IMR-90 (cell line): ENCODE data around the gene TRIM36. TPM values are rescaled to one million over a fixed set of nuclear protein-coding genes. Genes with fewer than 3 reads are reported as not detected.

Source experiments
- ATAC-seq: fragments of 200-7000 bp; cut with Tn5 transposase; 2 replicates; pipeline ENCODE4 v1.9.1; 2020; ENCODE audit warnings: low read depth, mild to moderate bottlenecking, moderate library complexity
- BruUV-seq: library from RNA; stranded (reverse); fragments of 400-500 nt; replicated peaks from 2 replicates; lab custom pipeline; 2021; lab: Mats Ljungman, UMichigan
- CTCF ChIA-PET: fragments of 300-600 bp; formaldehyde crosslinking; extraction: SDS; loops from one replicate; lab custom pipeline; 2021; ENCODE audit warnings: antibody characterized with exemption; lab: Yijun Ruan, JAX
- POLR2A ChIA-PET: fragments of 300-600 bp; sonication (Branson Sonifier 250); formaldehyde crosslinking; loops from one replicate; lab custom pipeline; 2022; ENCODE audit warnings: antibody characterized with exemption; ENCODE audit not compliant: unreplicated experiment; lab: Charles Lee
- DNase-seq: peaks from one replicate; pipeline ENCODE4 v3.0.0; 2013
- H2AFZ ChIP-seq: replicated peaks from 2 replicates; pipeline ENCODE3; 2013; ENCODE audit warnings: low read length, mild to moderate bottlenecking; ENCODE audit not compliant: poor library complexity
- H2AK5ac ChIP-seq: 2 replicates; pipeline ENCODE4 v1.6.1; 2013; ENCODE audit warnings: low read depth, low read length, inconsistent platforms
- H2AK9ac ChIP-seq: replicated peaks from 2 replicates; pipeline ENCODE3; 2013; ENCODE audit warnings: mild to moderate bottlenecking, low read depth, low read length, moderate library complexity; ENCODE audit not compliant: poor library complexity
- H2BK120ac ChIP-seq: 2 replicates; pipeline ENCODE4 v1.6.1; 2013; ENCODE audit warnings: low read depth, low read length, inconsistent platforms
- H2BK15ac ChIP-seq: 3 replicates; pipeline ENCODE4 v1.6.1; 2013; ENCODE audit warnings: low read depth, low read length, inconsistent platforms
- H2BK20ac ChIP-seq: 2 replicates; pipeline ENCODE4 v1.6.1; 2013; ENCODE audit warnings: low read depth, mild to moderate bottlenecking, inconsistent platforms, low read length, moderate library complexity
- H2BK5ac ChIP-seq: 2 replicates; pipeline ENCODE4 v1.6.1; 2013; ENCODE audit warnings: mild to moderate bottlenecking, low read depth, low read length, inconsistent platforms; ENCODE audit not compliant: poor library complexity, severe bottlenecking
- H3K14ac ChIP-seq: replicated peaks from 2 replicates; pipeline ENCODE4 v1.6.1; 2013; ENCODE audit warnings: low read depth, low read length, inconsistent platforms
- H3K18ac ChIP-seq: 2 replicates; pipeline ENCODE4 v1.6.1; 2013; ENCODE audit warnings: low read depth, low read length, control low read depth
- H3K23ac ChIP-seq: 2 replicates; pipeline ENCODE4 v1.6.1; 2013; ENCODE audit warnings: low read depth, low read length, inconsistent platforms
- H3K27ac ChIP-seq: 2 replicates; pipeline ENCODE4 v1.5.1; 2013; ENCODE audit warnings: mild to moderate bottlenecking, control low read depth, low read length; ENCODE audit not compliant: insufficient read depth
- H3K27me3 ChIP-seq: 2 replicates; pipeline ENCODE4 v1.6.1; 2013; ENCODE audit warnings: low read length; ENCODE audit not compliant: control insufficient read depth, insufficient read depth
- H3K36me3 ChIP-seq: 2 replicates; pipeline ENCODE4 v1.6.1; 2013; ENCODE audit warnings: low read length, mixed read lengths; ENCODE audit not compliant: control insufficient read depth, insufficient read depth
- H3K4ac ChIP-seq: 2 replicates; pipeline ENCODE4 v1.6.1; 2013; ENCODE audit warnings: low read depth, low read length, inconsistent platforms
- H3K4me1 ChIP-seq: 2 replicates; pipeline ENCODE4 v1.6.1; 2013; ENCODE audit warnings: low read length, mixed read lengths; ENCODE audit not compliant: control insufficient read depth, insufficient read depth
- H3K4me2 ChIP-seq: 2 replicates; pipeline ENCODE4 v1.6.1; 2013; ENCODE audit warnings: low read depth, mild to moderate bottlenecking, control low read depth, low read length, moderate library complexity
- H3K4me3 ChIP-seq: 2 replicates; pipeline ENCODE4 v1.5.1; 2013; ENCODE audit warnings: low read depth, mild to moderate bottlenecking, control low read depth, low read length, moderate library complexity; ENCODE audit not compliant: insufficient read depth
- H3K56ac ChIP-seq: 2 replicates; pipeline ENCODE4 v1.6.1; 2013; ENCODE audit warnings: low read length, inconsistent platforms; ENCODE audit not compliant: insufficient read depth; ENCODE audit errors: extremely low read depth
- H3K79me1 ChIP-seq, 2 experiments: 2 replicates each; pipeline ENCODE4 v1.6.1; 2013; ENCODE audit warnings: low read length in 2 of 2, inconsistent platforms in 1 of 2, low read depth in 1 of 2
- H3K9ac ChIP-seq: 2 replicates; pipeline ENCODE4 v1.6.1; 2013; ENCODE audit warnings: low read depth, low read length, control low read depth
- H3K9me1 ChIP-seq: 2 replicates; pipeline ENCODE4 v1.6.1; 2013; ENCODE audit warnings: low read length, inconsistent platforms; ENCODE audit not compliant: insufficient read depth
- H3K9me3 ChIP-seq: 2 replicates; pipeline ENCODE4 v1.6.1; 2013; ENCODE audit warnings: low read length; ENCODE audit not compliant: control insufficient read depth, insufficient read depth
- H4K20me1 ChIP-seq: 2 replicates; pipeline ENCODE4 v1.6.1; 2013; ENCODE audit warnings: low read length, inconsistent platforms; ENCODE audit not compliant: insufficient read depth
- H4K5ac ChIP-seq: 2 replicates; pipeline ENCODE4 v1.6.1; 2013; ENCODE audit warnings: mild to moderate bottlenecking, low read depth, low read length, control low read depth
- H4K8ac ChIP-seq, 2 experiments: 2 replicates each; pipeline ENCODE4 v1.6.1; 2013; ENCODE audit warnings: low read depth in 2 of 2, low read length in 2 of 2, control low read depth in 1 of 2, inconsistent platforms in 1 of 2
- H4K91ac ChIP-seq: 2 replicates; pipeline ENCODE4 v1.6.1; 2013; ENCODE audit warnings: low read depth, low read length, inconsistent platforms; ENCODE audit not compliant: insufficient read depth
- MAFK ChIP-seq: IDR thresholded peaks from 2 replicates; pipeline ENCODE4 v1.6.1; 2012; ENCODE audit warnings: low read depth, low read length, improper control_type of control experiment
- NFE2L2 ChIP-seq: fragments of 150-350 bp; IDR thresholded peaks from 2 replicates; pipeline ENCODE4 v1.6.1; 2016; ENCODE audit warnings: low read depth, mild to moderate bottlenecking, low read length
- RCOR1 ChIP-seq: IDR thresholded peaks from 2 replicates; pipeline ENCODE4 v1.6.1; 2012; ENCODE audit warnings: mild to moderate bottlenecking, low read length, improper control_type of control experiment; ENCODE audit not compliant: insufficient replicate concordance
- WGBS, 2 experiments: methylation state at CpG; one replicate each; pipeline versions ENCODE4 v1.1.5 to v1.1.7; 2013; ENCODE audit warnings: missing lambda C conversion rate in 2 of 2; ENCODE audit not compliant: insufficient read length in 1 of 2; ENCODE audit errors: extremely low coverage in 2 of 2; 5-methylcytosine and 5-hydroxymethylcytosine counted together
- dilution Hi-C: fragments of 300-500 bp; cut with HindIII; formaldehyde crosslinking; loops from one replicate; pipeline ENCODE4 v1.14.3; 2018; ENCODE audit warnings: low sequenced_read_pairs; ENCODE audit not compliant: unreplicated experiment
- in situ Hi-C: fragments of 300-500 bp; cut with MboI; formaldehyde crosslinking; loops from 3 replicates; pipeline ENCODE4 v1.14.3; 2019; ENCODE audit warnings: low sequenced_read_pairs, inconsistent platforms, mixed read lengths
- intact Hi-C: fragments of 100-400 bp; cut with micrococcal nuclease; formaldehyde crosslinking; loops from 2 replicates; pipeline ENCODE4 v1.10.0; 2022
- polyA plus RNA-seq, 3 experiments: library from polyadenylated mRNA; depleted of rRNA; stranded (reverse); fragments of >200 nt; gene quantifications; 2 replicates each; pipeline ENCODE4 v1.2.3, GENCODE V29; 2012; ENCODE audit warnings: low replicate concordance in 1 of 3
- total RNA-seq: library from RNA; depleted of rRNA; stranded (reverse); fragments of >200 nt; gene quantifications from 2 replicates; pipeline ENCODE4 v1.2.3, GENCODE V29; 2012

TRIM36 gene
- total and polyA plus RNA-seq, 2 of the 4 experiments (the other 2 are of a cell fraction) = 0.10 to 0.18 TPM

DNA sequence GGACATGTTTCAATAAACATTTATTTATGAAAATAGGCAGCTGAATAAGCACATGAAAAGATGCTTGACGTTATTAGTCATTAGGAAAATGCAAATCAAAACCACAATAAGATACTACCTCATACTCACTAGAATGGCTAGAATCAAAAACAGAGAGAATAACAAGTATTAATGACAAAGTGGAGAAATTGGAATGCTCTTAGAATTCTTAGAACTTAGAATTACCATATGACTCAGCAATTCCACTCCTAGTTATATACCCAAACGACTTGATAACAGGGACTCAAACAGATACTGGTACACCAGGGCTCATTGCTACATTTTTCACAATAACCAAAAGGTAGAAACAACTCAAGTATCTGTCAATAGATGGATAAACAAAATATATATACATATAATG, 15.1 kb upstream of the TRIM36 start:
- no peak overlapping the region for H3K4me2 ChIP-seq
- no TSS peak for BruUV-seq
- no peak overlapping the region for H3K56ac ChIP-seq
- H2BK120ac ChIP-seq = no peak overlapping the region
- ChIA-PET CTCF (no interaction called here), POLR2A (no interaction called here)
- no peak overlapping the region for H2AFZ ChIP-seq
- peak; percentile 78 for TF ChIP-seq NFE2L2
- no peak for TF ChIP-seq RCOR1
- TF ChIP-seq MAFK = 0 out of 2 replicates have a peak, but pooled peaks have one; percentile 28
- H3K18ac ChIP-seq = no peak overlapping the region
- no peak overlapping the region for H3K9ac ChIP-seq
- H4K20me1 ChIP-seq = no peaks in the 10 kb centered on the region
- peaks cover 36% of the 10 kb centered on the region for H3K27me3 ChIP-seq
- H4K91ac ChIP-seq = no peak overlapping the region
- H3K4me1 ChIP-seq = no peaks in the 10 kb centered on the region
- in situ Hi-C loops (no loop called here), intact Hi-C loops (no loop called here), dilution Hi-C loops (no loop called here)
- no peaks in the 10 kb centered on the region for H3K36me3 ChIP-seq
- no CpG with 5 or more reads among the region's 2 CpGs for WGBS, 2 experiments
- H4K8ac ChIP-seq = no peak overlapping the region
- H4K5ac ChIP-seq = no peak overlapping the region
- no peak overlapping the region for H2BK20ac ChIP-seq
- H3K4me3 ChIP-seq = no peak overlapping the region
- H3K9me3 ChIP-seq = peaks cover 6% of the 10 kb centered on the region; the same call in 1 of the 2 replicates
- no peak overlapping the region for H2AK9ac ChIP-seq
- no peak overlapping the region for H3K23ac ChIP-seq
- no peak overlapping the region for H2BK5ac ChIP-seq
- H2AK5ac ChIP-seq = no peak overlapping the region
- no peak overlapping the region for H3K4ac ChIP-seq
- H3K14ac ChIP-seq = no peak overlapping the region
- no peak overlapping the region for H3K27ac ChIP-seq
- no peaks in the 10 kb centered on the region for H3K79me1 ChIP-seq
- DNase-seq (peak; percentile 9), ATAC-seq (no peak)
- H2BK15ac ChIP-seq = no peak overlapping the region
- H3K9me1 ChIP-seq = no peaks in the 10 kb centered on the region
